Measurements from ENCODE around the gene MROH2B.
"Not testable (repeated sequence)": the region's sequence is repeated elsewhere in the genome, so short reads cannot be mapped to it uniquely, and the experiment has no call there.

Gene MROH2B

DNA sequence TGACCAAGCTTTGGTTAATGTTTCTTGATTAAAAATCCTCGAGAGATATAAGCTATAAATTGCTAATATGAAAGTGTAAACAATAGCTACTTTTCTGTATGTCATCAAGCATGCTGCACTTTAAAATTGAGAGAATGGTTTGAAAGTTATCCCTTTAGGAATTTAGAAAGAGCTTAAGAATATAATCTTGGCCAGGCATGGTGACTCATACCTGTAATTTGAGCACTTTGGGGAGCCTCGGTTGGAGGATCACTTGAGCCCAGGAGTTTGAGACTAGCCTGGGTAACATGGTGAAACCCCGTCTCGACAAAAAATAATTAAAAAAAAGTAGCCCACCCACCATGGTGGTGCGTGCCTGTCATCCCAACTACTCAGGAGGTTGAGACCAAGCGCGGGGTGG, 12.2 kb upstream of the MROH2B start:
- Histone ChIP-seq H3K9me3 (ENCODE audit: control insufficient read depth, low read length) (no peaks in the 10 kb centered on the region), H3K4me1 (ENCODE audit: control insufficient read depth, insufficient read depth, low read length) (no peaks in the 10 kb centered on the region), H3K36me3 (ENCODE audit: control insufficient read depth, insufficient read depth, low read length) (no peaks in the 10 kb centered on the region), H3K9ac (ENCODE audit: low read length) (no peak overlapping the region), H3K4me3 (ENCODE audit: low read length) (no peak overlapping the region), H3K27me3 (ENCODE audit: control insufficient read depth, insufficient read depth, low read length) (no peaks in the 10 kb centered on the region)

- no peaks in the 10 kb centered on the region for H3K9me3 ChIP-seq (ENCODE audit: control insufficient read depth, low read length)
- H3K27me3 ChIP-seq (ENCODE audit: control insufficient read depth, insufficient read depth, low read length) = no peaks in the 10 kb centered on the region
- H3K4me1 ChIP-seq (ENCODE audit: control insufficient read depth, insufficient read depth, low read length) = no peaks in the 10 kb centered on the region
- no peaks in the 10 kb centered on the region for H3K36me3 ChIP-seq (ENCODE audit: control insufficient read depth, insufficient read depth, low read length)
- H3K9ac ChIP-seq (ENCODE audit: low read length) = no peak overlapping the region
- no peak overlapping the region for H3K4me3 ChIP-seq (ENCODE audit: low read length)
Observed at GRCh38 chr5:41071975-41072374, 833 bp upstream of the MROH2B start.

- Histone ChIP-seq H3K4me3 (ENCODE audit: low read length) (no peak overlapping the region), H3K27me3 (ENCODE audit: control insufficient read depth, insufficient read depth, low read length) (no peaks in the 10 kb centered on the region), H3K36me3 (ENCODE audit: control insufficient read depth, insufficient read depth, low read length) (no peaks in the 10 kb centered on the region), H3K9me3 (ENCODE audit: control insufficient read depth, low read length) (no peaks in the 10 kb centered on the region), H3K9ac (ENCODE audit: low read length) (no peak overlapping the region), H3K4me1 (ENCODE audit: control insufficient read depth, insufficient read depth, low read length) (no peaks in the 10 kb centered on the region)
Observed at GRCh38 chr5:41067714-41068568, 3.2 kb downstream of the MROH2B start.

DNA sequence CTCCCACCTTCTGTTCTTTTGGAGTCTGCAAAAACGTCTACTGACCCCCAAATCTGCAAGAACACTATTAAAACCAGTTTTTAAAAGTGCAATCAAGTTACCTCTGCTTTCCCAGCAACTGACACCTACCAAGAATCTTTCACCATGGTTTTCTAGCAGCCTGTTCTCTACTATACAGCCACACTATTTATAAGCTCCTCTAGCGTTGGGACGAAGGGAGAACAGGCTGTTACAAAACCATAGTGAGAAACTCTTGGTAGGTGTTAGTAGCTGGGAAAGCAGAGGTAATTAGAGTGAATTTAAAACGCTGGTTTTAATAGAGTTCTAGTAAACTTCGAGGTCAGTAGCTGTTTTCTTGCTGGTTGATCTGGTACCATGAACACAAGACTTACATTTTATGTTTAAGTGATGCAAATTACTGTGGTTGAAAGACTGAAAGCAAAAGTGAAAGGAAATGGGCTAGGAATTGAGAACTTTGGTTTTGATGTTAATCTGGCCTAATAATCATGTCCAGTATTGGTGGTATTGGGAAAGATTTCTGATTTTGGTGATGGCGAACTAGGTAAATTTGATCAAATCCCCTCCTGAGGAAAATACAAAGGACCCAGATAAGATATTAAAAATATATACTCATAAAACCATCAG, 5.3 kb downstream of the MROH2B start:
- no peak overlapping the region for H3K9ac ChIP-seq (ENCODE audit: low read length)
- no peaks in the 10 kb centered on the region for H3K36me3 ChIP-seq (ENCODE audit: control insufficient read depth, insufficient read depth, low read length)
- no peaks in the 10 kb centered on the region for H3K4me1 ChIP-seq (ENCODE audit: control insufficient read depth, insufficient read depth, low read length)
- H3K27me3 ChIP-seq (ENCODE audit: control insufficient read depth, insufficient read depth, low read length) = no peaks in the 10 kb centered on the region
- H3K9me3 ChIP-seq (ENCODE audit: control insufficient read depth, low read length) = no peaks in the 10 kb centered on the region
- H3K4me3 ChIP-seq (ENCODE audit: low read length) = no peak overlapping the region

DNA sequence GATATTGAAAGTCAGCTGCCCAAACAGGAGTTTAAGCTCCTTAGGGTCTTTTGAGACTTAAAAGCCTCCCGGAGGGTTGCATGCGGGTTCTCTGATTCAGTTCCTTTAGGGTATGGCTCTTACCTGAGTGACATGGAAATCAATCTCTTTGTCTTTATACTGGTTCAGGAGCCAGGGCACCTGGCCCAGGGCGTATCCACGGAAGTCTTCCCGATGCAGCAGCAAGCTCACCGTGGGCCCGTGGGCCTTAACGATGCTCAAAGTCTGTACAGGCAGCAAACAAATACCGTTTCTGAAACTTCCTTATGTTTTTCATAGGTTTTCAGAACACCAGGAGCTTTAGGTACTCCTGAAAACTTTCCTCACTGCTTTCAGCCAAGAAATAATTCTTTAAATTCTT, 13.2 kb downstream of the MROH2B start:
- Histone ChIP-seq H3K9me3 (ENCODE audit: control insufficient read depth, low read length) (no peaks in the 10 kb centered on the region), H3K4me3 (ENCODE audit: low read length) (no peak overlapping the region), H3K9ac (ENCODE audit: low read length) (no peak overlapping the region), H3K27me3 (ENCODE audit: control insufficient read depth, insufficient read depth, low read length) (no peaks in the 10 kb centered on the region), H3K36me3 (ENCODE audit: control insufficient read depth, insufficient read depth, low read length) (no peaks in the 10 kb centered on the region), H3K4me1 (ENCODE audit: control insufficient read depth, insufficient read depth, low read length) (no peaks in the 10 kb centered on the region)

GRCh38 chr5:41057231-41057630, 13.9 kb downstream of the MROH2B start:
- Histone ChIP-seq H3K4me1 (ENCODE audit: control insufficient read depth, insufficient read depth, low read length) (no peaks in the 10 kb centered on the region), H3K27me3 (ENCODE audit: control insufficient read depth, insufficient read depth, low read length) (no peaks in the 10 kb centered on the region), H3K9me3 (ENCODE audit: control insufficient read depth, low read length) (no peaks in the 10 kb centered on the region), H3K36me3 (ENCODE audit: control insufficient read depth, insufficient read depth, low read length) (no peaks in the 10 kb centered on the region), H3K9ac (ENCODE audit: low read length) (no peak overlapping the region), H3K4me3 (ENCODE audit: low read length) (no peak overlapping the region)

DNA sequence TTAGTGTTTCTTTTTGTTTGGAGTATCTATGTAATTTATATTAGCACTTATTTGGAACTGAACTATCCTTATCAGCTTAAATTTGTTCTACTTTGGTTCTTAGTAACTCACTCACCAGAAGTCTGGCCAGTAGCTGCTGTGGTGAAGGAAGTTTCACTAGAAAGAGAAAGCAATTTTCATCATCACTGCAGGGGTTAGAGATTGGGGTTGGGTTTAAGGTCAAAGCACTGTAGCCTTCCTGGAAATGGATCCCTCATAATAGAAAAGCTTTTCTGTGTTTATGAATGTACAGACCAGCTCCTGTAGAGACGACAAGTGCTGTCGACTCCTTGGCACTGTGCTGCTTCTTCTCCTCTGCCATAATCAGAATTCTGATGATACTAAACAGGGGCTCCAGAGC, 22.2 kb downstream of the MROH2B start:
- H3K9ac ChIP-seq (ENCODE audit: low read length) = no peak overlapping the region
- H3K9me3 ChIP-seq (ENCODE audit: control insufficient read depth, low read length) = no peaks in the 10 kb centered on the region
- H3K36me3 ChIP-seq (ENCODE audit: control insufficient read depth, insufficient read depth, low read length) = no peaks in the 10 kb centered on the region
- H3K4me1 ChIP-seq (ENCODE audit: control insufficient read depth, insufficient read depth, low read length) = no peaks in the 10 kb centered on the region
- H3K4me3 ChIP-seq (ENCODE audit: low read length) = no peak overlapping the region
- no peaks in the 10 kb centered on the region for H3K27me3 ChIP-seq (ENCODE audit: control insufficient read depth, insufficient read depth, low read length)

DNA sequence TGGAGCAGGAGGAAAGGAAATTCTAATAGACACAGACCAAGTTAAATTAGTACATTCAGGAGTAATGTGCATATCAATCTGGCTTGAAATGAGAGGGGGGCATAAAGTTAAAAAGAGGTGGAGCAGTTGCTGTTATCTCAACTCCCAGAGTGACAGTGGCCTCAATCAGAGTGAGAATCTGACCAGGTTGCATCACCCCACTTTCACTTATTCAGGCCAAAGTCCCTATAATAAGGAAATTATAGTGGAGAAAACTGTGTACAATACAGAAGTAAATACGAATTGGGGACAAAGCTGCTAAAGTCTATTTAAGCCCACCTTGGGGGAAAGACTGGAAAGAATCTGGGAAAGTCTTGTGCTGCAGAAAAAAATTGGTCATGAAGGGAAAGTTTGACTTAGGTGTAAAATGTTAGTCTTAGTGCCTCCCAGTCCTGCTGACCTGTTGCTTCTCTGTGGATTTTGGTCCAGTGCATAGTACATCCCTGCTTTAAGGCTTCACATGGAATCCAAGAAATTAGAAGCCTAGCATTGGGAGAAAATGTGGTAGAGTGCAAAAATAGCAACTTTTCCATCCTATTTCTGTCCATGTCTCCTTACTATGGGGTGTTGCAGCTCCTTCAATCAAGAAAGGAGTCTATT, 27.9 kb downstream of the MROH2B start:
- no peaks in the 10 kb centered on the region for H3K9me3 ChIP-seq (ENCODE audit: control insufficient read depth, low read length)
- H3K27me3 ChIP-seq (ENCODE audit: control insufficient read depth, insufficient read depth, low read length) = no peaks in the 10 kb centered on the region
- no peaks in the 10 kb centered on the region for H3K36me3 ChIP-seq (ENCODE audit: control insufficient read depth, insufficient read depth, low read length)
- H3K9ac ChIP-seq (ENCODE audit: low read length) = no peak overlapping the region
- no peaks in the 10 kb centered on the region for H3K4me1 ChIP-seq (ENCODE audit: control insufficient read depth, insufficient read depth, low read length)
- no peak overlapping the region for H3K4me3 ChIP-seq (ENCODE audit: low read length)

DNA sequence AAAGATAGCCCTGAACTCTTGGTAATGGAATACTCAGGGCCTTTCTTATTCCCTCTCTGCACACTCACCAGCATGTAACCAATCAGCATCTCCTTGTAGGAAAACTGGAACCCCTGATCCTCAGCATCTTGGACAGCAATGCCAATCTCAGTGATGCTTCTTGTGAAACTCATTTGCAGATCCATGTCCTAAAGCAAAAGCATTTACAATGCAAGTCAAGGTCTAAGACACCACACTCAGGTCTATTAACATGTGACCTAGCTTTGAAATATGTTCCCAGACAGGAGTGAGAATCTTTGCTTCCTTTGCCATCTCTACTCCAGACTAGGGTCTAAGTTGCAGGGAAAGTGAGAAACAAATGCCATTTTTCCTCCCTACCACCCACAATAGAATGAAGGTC, 38.2 kb downstream of the MROH2B start:
- Histone ChIP-seq H3K9ac (ENCODE audit: low read length) (no peak overlapping the region), H3K4me1 (ENCODE audit: control insufficient read depth, insufficient read depth, low read length) (no peaks in the 10 kb centered on the region), H3K36me3 (ENCODE audit: control insufficient read depth, insufficient read depth, low read length) (no peaks in the 10 kb centered on the region), H3K4me3 (ENCODE audit: low read length) (no peak overlapping the region), H3K9me3 (ENCODE audit: control insufficient read depth, low read length) (no peaks in the 10 kb centered on the region), H3K27me3 (ENCODE audit: control insufficient read depth, insufficient read depth, low read length) (no peaks in the 10 kb centered on the region)

DNA sequence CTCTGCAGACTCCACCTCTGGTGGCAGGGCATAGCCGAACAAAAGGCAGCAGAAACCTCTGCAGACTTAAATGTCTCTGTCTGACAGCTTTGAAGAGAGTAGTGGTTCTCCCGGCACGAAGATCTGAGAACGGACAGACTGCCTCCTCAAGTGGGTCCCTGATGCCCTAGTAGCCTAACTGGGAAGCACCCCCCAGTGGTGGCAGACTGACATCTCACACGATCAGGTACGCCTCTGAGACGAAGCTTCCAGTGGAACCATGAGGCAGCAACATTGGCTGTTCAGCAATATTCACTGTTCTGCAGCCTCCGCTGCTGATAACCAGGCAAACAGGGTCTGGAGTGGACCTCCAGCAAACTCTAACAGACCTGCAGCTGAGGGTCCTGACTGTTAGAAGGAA, 48.5 kb downstream of the MROH2B start:
- not testable (repeated sequence) for H3K4me3 ChIP-seq (ENCODE audit: low read length); H3K36me3 ChIP-seq (ENCODE audit: control insufficient read depth, insufficient read depth, low read length); H3K9ac ChIP-seq (ENCODE audit: low read length); H3K4me1 ChIP-seq (ENCODE audit: control insufficient read depth, insufficient read depth, low read length); H3K27me3 ChIP-seq (ENCODE audit: control insufficient read depth, insufficient read depth, low read length); H3K9me3 ChIP-seq (ENCODE audit: control insufficient read depth, low read length)

DNA sequence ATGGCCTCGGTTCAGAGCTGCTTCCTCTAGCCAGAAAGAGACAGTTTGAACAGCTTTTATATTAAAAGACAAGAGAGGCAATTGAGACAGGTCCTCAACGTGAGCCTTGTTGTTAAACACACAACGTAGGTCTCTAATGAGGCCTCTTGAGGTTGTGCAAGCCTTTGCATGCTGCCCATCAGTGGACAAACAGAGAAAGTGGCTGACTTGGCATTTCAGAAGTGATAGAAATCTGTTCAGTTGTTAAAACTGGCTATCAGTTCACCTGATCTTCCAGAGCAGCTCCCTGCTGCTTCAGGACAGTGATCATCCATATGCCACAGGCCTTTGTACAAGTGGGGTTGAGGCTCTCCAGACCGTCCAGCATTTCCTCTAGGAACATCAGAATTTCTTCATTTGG, 58.8 kb downstream of the MROH2B start:
- no peaks in the 10 kb centered on the region for H3K27me3 ChIP-seq (ENCODE audit: control insufficient read depth, insufficient read depth, low read length)
- H3K4me1 ChIP-seq (ENCODE audit: control insufficient read depth, insufficient read depth, low read length) = no peaks in the 10 kb centered on the region
- no peaks in the 10 kb centered on the region for H3K9me3 ChIP-seq (ENCODE audit: control insufficient read depth, low read length)
- no peaks in the 10 kb centered on the region for H3K36me3 ChIP-seq (ENCODE audit: control insufficient read depth, insufficient read depth, low read length)
- H3K4me3 ChIP-seq (ENCODE audit: low read length) = no peak overlapping the region
- no peak overlapping the region for H3K9ac ChIP-seq (ENCODE audit: low read length)

DNA sequence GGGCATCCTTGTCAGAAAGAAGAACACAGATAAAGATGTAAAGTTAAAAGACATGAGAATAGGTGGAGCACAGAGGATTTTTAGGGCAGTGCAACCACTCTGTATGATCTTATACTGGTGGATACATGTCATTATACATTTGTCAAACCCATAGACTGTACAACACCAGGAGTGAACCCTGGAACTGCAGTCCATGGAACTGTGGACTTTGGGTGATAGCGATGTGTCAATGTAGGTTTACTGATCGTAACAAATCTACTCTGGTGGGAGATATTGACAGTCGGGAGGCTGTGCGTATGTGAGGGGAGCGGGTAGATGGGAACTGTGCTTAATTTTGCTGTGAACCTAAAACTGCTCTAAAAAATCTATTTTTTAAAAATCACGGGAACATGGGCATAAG, 60.6 kb downstream of the MROH2B start:
- H3K4me3 ChIP-seq (ENCODE audit: low read length) = no peak overlapping the region
- no peaks in the 10 kb centered on the region for H3K36me3 ChIP-seq (ENCODE audit: control insufficient read depth, insufficient read depth, low read length)
- H3K9me3 ChIP-seq (ENCODE audit: control insufficient read depth, low read length) = no peaks in the 10 kb centered on the region
- no peaks in the 10 kb centered on the region for H3K27me3 ChIP-seq (ENCODE audit: control insufficient read depth, insufficient read depth, low read length)
- H3K9ac ChIP-seq (ENCODE audit: low read length) = no peak overlapping the region
- no peaks in the 10 kb centered on the region for H3K4me1 ChIP-seq (ENCODE audit: control insufficient read depth, insufficient read depth, low read length)
